ENCODE results near the gene TBC1D10B.
"Not testable (repeated sequence)": the region's sequence is repeated elsewhere in the genome, so short reads cannot be mapped to it uniquely, and the experiment has no call there.

TBC1D10B gene

DNA sequence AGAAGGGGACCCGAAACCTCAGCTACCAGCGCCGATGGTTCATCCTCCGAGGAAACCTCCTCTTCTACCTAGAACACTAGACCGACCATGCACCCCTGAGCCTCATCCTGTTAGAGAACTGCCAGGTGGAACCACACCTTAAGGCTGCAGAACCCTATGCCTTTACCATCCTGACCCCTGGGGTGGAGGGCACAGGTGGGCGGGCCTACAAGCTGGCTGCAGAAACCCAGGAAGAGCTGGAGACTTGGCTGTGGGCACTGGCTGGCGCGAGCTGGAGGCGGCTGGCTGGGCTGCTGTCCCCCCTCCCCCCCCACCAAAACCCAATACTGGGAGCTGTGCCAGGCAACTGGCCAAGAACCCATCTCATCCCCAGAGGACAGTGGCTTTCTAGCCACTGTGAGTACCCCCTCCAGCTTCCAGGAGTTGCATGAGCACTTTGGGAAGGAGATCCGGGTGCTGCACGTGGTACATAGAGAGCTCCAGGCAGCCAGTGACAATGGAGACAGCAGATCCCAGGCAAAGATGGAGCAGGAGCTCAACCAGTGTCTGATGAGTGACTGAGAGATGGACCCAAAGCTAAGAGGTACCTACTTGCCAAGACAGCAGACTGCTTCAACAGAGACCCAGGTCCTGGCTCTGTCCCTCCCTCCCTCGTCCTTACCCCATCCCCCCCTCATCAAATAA, 13.8 kb downstream of the TBC1D10B start:
- peak in 26 of 51 donors; percentile 11 to 54 (median 30) for DNase-seq

DNA sequence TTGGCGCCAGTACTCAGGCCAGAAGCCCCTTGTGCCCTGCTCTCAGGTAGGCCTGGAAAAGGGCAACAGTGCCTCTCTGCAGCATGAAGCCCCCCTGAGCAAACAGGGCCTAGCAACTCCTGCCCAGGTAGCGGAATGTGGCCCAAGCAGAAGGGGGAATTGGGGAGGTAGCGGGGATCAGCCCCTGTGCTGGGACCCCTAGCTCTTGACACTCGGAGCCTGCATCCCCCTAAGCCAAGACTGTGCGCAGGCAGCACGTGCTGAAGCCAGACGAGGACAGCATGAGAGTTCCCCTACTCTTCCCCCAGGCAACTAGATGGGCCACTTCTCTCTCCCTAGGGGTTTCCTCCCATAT, 14.4 kb downstream of the TBC1D10B start:
- no peak for DNase-seq

DNA sequence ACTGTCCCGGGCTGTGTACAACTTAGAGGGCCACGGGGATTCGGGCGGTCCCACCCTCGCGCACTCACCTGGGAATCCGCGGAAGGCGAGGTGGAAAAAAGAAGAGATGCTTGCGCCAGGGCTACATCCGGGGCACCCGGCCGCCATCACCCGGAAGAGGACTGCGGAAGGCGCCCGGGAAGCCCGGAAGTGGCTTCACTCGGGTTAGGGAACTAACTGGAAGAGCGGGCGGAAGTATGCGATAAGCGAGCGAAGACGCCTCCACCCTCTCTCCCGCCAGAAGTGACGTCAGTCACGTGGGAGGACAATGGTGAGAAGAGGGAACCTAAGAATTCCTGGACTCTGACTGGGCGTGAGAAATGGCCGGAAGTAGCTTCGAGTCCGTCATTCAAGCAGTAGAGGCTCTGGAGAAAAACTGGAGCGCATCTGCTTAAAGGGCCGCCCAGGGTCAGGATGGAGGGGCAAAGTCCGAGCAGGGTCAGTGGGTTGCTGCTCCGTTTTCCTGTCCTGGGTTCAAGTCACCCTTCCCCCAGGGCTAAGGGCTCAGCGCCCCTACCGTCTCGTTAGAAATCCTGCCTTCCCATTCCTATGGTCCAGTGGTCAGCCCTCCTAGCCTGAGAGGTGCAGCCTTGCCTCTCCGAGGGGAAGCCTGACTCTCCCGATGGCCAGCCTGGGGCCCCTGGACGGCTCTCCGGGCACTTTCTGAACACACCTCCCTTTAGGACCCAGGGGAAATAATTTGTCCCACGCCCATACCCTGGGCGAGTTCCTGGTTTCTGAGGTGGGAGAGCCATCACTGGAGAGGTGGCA, 14.9 kb downstream of the TBC1D10B start, which contains the start of gene CD2BP2:
Gene CD2BP2 (minus strand): TSS at position 165 of the 810 bp plus-strand sequence. CDS start 627 bp downstream, outside the sequence.
- DNase-seq: peak; percentile 49 to 98 (median 93)

DNA sequence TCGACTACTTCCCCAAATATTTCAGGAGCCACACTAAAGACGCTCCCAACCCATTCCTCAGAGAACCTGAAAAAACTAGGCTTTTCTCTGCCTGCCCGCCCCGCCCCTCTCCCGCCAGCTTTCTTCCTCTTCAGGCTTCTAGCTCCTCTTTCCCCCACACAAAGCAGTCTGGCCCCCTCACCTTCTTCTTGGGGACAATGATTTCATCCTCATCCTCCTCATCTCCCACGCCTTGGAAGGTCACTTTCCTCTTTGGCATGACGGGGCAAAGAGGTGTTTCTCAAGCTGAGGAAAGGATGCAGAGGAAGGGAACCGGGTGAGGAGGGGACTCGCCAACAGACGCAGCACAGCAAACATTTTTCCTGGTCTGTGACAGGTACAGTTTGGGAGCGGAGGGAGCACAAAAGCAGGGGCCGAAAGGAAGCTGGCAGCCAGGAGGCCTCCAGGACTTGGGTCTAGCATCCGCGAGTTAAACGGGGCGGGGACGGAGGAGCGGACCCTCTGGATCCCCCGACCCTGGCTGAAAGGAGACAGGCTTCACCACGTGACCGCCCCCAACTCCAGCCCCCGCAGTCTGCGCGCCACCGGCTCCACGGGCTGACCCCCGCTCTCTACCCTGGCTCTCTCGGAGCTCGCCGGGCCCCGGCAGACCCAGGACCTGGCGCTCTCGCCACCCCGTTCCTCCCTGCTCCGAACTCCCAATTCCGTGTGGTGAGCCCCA, 15.7 kb downstream of the TBC1D10B start:
- DNase-seq: peak in 2 of 51 donors; percentile 37 to 63

DNA sequence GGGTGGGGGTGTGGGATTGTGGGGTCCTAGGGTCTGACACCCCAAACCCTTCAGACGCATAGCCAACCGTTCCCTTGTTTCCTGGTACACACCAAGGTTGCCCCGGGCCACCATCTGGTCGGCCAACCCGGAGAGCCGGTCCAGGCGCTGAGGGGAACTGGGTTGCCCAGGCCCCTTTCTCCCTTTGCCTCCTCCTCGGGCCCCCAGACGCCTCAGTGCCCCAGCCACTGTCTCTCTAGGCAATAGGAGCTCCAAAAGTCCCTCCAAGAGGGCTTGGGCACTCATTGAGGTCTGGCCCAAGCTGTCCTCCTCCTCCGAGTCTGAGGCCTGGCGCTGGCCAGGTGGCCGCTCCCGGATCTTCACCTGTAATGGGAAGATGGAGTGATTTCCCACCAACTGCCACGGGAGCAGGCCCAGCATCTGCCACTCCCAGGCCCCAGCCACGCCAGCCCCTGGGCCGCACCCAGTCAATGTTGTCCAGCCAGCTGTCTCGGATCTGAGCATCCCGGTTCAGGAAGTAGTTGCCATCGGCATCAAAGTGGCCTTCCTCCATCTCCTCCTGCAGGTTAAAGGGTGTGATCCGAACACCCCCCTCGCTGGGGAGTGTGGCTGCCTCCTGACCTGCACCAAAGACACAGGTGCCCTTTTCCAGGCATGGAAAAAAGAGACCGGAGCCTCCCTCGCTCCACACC, 16.7 kb downstream of the TBC1D10B start:
- no peak for DNase-seq

DNA sequence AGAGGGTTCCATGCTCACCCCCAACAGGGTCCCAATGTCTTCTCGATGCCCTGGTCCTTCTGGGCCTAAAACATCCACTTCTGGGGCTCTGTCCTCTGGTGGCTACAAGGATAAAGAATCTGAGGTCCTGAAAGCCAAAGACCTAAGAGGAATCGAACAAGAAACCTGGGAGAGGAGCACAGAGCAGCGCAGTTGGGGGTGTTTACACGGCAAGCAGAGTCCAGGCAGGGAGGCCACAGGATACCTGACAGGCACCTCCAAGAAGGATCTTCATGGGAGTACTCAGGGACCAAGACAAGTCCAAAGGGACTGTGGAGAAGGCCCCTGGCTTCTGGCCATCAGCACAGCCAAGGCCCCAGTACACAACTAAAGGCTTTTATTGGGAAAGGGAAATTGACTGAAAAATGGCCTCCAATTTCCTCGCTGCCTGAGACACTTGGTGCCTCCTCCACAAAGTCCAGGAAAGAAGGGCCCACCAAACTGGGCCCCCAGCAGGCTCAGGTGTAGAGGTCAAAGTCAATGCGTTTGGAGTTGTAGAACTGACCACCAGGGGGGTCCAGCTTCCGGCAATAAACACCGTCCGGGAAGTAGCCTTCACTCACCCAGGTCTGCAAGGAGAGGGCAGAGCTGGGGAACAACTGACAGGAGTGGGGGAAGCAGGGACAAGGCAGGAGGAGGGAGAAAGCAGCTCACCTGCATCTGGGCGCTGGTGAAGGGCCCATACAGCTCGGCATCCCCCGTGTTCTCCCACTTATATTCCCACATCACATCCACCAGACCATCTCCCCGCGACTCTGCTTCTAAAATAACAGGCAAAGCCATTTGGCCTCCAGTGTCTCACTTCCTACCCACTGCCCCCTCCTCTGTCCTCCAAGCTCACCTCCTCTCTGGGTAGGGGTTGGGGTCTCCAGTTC, 17.5 kb downstream of the TBC1D10B start:
- DNase-seq: no peak

DNA sequence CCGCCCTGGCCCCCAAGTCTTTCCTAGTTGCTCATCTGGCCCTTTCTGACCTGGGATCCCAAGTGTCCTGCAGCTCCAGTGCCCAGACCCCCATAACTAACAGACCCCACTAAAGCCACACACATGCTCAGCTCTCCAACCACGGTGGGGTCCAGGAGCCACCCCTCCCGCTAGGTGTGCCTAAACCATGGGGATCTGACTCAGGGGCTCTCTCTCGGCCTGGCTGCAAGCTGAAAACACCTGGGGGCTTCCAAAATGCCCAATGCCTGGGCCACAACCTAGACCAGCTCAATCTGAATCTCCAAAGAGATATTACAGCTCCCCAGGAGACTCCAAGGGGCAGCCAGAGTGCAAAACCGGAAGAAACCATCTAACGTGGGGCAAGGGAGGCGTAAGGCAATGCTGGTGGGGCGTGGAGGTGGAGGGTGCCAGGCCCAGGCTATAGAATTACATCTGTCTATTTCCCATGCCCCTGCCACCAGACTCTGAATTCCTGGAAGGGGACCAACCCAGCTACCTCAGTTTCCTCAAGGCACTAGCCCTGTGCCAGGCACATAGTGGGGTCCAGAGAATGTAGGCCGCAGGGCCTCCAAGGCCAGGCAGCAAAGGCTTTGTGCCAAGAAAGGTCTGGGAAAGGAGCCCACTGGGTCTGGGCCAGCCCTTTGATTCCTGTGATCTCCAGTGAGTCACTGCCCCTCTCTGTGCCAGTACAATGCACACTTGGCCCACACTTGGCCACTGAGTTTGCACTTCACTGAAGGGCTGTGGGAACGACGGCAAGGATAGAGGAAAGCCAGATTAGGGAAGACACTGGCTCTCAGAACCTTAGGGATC, 18.5 kb downstream of the TBC1D10B start:
- peak in 45 of 51 donors; percentile 15 to 91 (median 73) for DNase-seq

DNA sequence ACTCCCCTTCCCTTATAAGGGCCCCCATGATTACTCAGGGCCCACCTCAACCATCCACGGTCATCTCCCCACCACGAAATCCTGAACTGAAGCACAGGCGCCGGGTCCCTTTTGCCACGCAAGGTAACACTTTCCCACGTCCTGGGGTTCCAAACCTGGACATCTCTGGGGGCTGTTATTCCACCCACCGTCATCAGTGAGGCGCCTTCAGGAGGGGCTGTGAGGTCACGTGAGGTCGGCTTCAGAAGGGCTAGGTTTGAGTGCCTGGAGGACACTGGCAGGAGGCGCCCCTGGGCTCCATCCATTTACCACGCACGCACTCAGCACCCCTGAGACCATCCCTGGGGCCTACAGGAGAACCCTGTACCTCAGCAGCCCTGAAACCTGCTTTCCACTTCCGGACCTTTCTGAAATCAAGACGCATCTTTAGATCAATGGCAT, 19.3 kb downstream of the TBC1D10B start:
- no peak for DNase-seq

DNA sequence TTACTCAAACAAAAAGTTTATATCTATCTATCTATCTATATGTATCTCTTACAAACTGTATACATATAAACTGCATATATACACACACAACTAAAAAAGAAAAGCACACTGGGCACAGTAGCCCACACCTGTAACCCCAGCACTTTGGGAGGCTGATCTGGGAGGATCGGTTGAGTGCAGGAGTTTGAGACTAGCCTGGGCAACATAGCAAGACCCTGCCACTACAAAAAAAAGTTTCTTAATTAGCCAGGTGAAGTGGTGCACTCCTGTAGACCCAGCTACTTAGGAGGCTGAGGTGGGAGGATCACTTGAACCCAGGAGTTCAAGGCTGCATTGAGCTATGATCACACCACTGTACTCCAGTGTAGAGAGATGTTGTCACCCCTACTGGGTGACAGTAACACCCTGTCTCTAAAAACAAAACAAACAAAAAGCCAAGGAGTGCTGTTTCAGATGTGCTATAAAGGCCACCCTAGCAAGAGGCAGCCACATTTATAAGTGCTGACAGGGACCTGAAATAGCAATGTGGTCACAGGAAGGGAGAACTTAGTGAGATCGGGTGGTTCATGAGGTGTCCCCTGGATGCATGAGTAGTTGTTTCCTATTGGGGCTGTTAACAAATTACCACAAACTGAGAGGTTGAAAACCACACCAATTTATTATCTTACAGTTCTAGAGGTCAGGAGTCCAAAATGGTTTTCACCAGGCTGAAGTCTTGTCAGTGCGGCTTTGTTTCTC, 20.0 kb downstream of the TBC1D10B start:
- no peak for DNase-seq

DNA sequence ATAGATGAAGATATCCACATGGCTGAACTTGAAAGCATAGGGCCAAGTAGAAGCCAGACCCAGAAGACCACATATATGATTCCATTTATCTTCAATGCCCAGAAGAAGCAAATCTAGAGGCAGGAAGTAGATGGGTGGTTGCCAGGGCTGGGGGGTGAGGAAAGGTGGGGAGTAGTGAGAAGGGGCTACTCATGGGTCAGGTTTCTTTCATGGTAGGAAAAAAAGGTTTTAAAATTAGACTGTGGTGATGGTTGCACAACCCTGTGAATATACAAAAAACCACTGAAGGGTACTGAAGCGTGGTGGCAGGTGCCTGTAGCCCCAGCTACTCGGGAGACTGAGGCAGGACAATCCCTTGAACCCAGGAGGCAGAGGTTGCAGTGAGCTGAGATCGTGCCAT, 20.6 kb downstream of the TBC1D10B start:
- no peak for DNase-seq

DNA sequence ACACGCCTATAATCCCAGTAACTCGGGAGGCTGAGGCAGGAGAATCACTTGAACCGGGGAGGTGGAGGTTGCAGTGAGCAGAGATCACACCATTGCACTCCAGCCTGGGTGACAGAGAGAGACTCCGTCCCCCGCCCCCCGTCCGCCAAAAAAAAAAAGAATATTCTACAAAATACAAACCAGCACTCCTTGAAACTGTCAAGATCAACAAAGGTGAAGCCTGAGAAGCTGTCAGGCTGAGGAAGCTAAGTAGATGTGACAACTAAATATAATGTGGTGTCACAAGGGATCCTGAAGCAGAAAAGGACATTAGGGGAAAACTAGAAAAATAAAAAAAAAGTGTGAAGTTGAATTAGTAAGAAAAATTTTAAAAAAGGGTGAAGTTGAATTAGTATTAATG, 21.4 kb downstream of the TBC1D10B start:
- DNase-seq: no peak

DNA sequence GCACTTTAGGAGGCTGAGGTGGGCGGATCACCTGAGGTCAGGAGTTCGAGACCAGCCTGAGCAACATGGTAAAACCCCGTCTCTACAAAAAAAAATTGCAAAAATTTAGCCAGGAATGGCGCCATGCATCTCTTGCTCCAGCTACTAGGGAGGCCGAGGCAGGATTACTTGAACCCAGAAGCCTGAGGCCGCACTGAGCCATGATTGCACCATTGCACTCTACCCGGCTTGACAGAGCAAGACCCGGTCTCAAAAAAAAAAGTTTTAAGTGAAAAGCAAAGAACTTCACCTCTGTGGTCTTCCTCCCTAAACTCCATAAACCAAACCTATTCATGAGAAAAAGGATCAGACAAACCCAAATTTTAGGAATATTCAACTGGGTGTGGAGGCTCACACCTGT, 22.2 kb downstream of the TBC1D10B start:
- no peak for DNase-seq

DNA sequence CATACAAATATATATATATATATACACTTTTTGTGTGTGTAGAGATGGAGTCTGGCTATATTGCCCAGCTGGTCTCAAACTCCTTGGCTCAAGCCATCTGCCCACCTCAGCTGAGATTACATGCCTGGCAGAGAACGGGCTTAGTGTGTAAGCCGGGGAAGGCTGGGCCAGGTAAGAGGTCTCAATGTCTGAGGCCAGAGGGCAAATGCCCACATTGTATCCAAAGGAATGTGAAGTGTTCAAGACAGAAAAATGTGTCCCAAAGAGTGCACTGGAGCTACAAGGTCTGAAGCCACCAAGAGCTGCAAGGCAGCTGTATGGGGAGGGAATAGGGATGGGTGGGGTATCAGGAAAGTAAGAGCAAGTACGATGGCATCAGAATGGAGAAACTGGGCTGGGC, 24.0 kb downstream of the TBC1D10B start:
- DNase-seq: no peak

DNA sequence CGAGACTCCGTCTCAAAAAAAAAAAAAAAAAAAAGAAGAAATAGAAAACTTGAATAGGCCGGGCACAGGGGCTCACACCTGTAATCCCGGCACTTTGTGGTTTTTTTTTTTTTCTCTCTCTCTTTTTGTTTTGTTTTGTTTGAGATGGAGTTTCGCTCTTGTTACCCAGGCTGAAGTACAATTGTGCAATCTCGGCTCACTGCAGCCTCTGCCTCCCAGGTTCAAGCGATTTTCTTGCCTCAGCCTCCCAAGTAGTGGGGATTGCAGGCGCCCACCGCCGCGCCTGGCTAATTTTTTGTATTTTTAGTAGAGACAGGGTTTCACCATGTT, 26.8 kb downstream of the TBC1D10B start:
- not testable (repeated sequence) for DNase-seq

DNA sequence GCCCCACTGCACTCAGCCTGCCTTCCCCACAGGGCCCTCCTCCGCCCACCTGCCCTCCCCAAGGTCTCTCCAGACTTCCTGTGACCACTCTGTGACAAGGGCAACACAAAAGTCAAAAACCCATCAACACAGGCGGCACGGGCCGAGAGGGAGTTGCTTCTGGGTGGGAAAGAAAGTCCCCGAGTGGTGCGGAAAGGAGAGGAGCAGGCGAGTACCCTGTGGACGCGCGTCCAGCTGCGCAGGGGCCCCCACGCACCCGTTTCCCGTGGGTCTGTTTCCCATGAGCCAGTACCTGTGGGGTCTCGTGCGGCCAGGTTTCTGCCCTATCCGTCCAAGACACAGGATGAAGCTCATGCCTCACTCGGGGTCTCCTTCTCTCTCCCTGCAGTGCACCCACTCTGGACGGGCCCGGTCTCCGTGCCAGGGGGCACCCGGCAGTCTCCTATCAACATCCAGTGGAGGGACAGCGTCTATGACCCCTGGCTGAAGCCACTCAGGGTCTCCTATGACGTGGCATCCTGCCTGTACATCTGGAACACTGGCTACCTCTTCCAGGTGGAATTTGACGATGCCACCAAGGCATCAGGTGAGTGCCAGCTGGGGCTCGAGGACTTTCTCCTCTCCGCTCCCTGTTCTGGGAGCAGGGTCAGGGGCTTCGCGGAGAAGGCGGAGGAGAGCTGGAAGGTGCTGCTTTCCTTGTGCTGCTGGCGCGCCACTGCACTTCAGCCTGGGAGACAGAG, 27.4 kb downstream of the TBC1D10B start:
- no peak for DNase-seq

DNA sequence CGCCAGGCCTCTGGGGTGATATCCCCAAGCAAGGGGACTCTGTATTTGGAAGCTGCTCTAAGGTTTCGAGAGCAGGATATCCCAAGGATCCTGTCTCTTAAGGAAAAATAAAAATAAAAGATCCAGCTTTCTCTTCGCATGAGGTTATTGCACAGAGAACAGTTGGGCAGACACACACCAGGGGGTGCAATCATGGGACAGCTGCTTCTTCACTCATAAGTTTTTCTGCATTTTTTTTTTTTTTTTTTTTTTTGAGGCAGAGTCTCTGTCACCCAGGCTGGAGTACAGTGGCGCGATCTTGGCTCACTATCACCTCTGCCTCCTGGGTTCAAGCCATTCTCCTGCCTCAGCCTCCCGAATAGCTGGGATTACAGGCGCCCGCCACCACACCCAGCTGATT, 28.3 kb downstream of the TBC1D10B start:
- DNase-seq: not testable (repeated sequence)

DNA sequence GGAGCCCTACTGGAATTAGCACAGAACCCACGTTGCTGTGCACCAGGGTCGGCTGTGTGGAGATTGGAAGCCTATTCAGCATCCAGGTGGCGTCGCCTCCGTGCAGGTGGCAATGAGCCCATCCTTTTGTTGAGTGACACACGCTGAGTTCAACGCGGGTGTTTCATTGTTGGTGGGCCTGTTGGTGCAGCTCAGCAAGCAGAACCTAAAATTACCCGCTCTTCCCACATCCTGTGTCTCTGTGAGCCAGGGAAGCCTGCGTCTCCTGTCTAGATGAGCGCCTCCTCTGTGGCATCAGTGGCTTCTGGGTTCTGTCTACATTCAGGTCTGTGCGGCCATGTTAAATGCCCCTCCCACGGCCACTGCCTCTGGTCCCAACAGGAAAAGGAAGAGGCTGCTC, 29.7 kb downstream of the TBC1D10B start:
- peak in 1 of 51 donors; percentile 36 for DNase-seq

DNA sequence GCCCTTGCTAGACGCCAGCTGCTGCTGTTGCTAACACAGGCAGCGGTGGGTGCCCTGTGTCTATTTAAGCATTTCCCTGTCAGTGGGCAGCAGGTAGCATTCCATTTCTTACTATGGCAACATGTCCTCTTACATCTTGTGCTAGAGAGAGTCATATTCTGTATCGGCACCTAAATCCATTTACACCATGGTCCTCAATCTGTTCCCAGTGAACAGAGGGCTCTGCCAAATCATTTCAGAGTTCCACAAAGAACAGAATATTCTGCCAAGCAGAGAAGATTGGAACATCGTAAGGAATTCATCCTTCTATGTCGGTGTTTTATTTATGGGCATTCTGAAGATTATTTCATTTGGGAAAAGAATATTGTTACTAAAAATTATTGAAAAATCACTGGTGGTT, 31.6 kb downstream of the TBC1D10B start:
- DNase-seq: not testable (repeated sequence)
